HG03060 (cell line): ENCODE results near the gene ATP5MG.

ENCODE experiments used
- ATAC-seq: cut with Tn5 transposase; IDR thresholded peaks from one replicate; pipeline ENCODE4 v1.9.1; 2021; ENCODE audit warnings: low read depth, moderate number of reproducible peaks; ENCODE audit not compliant: unreplicated experiment

Gene ATP5MG

DNA sequence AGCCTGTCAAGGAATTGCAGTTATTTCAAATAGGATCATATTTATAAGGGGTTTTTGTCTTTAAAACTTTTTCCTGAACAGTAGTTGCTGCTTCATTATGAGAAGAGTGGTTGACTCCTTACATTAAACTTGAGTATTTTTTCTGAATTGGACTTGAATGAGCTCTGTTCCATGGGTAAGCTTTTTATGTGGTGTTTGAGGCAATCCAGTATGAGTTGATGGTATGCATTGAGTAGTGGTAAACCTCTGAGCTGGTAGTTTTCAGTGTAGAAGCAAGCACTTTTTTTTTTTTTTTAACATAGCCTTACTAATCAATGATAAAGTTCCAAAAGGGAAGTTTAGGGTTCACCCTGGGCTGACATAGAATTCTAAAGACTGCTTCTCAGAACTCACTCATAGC lies 38.2 kb downstream of the ATP5MG start:
- no peak for ATAC-seq

- ATAC-seq, result no peak
Observed at GRCh38 chr11:118441770-118442275, 40.4 kb downstream of the ATP5MG start.

GRCh38 chr11:118442301-118442700 lies 40.9 kb downstream of the ATP5MG start:
- ATAC-seq, result no peak

DNA sequence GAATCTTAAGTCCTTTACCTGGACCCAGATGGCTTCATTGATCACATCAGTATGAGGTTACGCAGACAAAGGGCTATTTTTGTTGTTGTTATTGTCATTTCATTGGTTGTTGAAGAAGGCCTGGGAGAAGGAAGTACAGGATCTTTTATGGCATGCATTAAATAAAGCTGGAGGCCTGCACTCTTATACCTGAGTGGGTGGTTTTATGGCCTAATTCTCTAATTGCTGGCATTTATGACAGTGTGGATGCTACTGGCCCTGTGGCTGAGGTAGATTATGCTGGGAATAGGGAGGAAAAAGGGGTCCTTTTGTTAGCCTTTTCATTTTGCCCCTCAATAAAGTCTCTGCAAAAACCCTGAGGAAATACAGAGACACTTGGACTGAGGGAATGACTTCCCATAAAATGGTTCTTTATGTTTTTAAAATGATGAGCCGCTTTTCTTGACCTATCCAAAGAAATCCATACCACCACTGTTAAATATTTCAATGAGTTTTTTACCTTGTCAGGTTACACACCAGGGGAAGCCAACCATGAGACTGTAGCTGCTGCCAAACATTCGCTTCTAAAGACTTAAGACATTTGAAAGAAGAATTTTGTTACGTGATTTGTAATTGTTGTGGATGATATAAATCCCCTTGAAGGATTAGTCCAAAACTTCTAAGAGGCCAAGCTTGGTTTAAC lies 41.6 kb downstream of the ATP5MG start:
- no peak for ATAC-seq

DNA sequence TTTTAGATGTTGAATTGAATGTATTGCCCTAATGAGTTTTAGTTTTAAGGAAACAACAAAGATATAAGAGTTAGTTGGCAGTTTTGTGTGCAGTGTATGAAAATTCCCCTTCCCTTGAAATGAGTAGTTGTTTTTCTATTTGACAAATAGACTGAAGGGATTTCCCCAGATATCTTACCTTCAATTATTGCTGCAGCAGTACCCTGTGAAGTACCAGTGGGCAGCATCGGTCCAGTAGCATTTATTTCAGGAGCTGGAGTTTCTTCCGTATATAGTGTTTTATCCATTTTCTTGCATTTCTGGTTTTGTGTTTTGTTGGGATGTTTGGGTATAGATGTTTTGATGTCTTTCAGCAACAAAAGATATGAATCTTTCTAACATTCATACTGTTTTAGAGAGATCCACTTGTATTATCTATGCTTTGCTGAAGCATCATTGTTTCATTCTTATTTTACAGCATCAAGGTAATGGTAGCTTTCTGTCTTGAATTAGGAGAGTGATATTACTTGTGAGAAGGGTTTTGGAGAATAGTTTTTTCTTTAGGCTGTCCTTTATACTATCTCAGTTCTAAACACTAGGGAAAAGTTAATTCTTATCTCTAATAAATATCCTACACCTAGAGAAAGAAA lies 42.3 kb downstream of the ATP5MG start:
- ATAC-seq, result no peak

DNA sequence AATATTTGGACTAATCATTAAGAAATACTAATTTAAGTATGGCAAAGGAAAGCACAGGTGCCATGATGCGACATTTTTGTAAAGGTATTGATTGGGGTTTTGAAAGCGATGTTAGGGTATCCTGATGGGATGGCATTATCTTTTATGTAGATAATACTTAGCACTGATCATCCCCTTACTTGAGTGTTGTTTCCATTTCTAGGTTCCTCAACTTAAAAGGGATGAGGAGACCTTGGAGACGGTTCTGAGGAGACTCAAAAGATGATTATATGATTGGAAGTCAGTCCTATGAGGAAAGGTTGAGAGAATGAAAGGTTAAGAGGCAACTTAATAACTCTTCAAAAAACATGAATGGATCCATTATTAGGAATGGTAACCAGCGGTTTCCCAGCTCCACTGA lies 46.0 kb downstream of the ATP5MG start:
- no peak for ATAC-seq

DNA sequence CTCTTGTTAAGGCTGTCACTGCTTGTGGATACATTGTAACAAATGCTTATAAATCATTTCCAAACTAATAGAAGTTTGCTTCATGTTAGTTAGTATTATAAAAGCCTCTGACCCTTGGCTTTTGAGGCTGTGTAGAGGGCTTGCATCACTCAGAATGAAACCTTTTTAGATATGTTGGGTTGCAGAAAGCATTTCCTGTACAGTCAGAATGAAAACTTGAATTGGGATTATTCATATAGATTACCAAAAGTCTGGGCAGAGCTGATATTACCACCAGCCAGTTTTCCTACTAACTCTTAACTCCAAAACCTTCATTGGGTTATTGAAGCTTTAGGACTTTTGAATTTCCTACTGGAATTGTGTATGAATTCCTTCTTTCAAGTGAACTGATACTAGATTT lies 46.9 kb downstream of the ATP5MG start:
- peak; percentile 50 for ATAC-seq

GRCh38 chr11:118449316-118449918 lies 48.0 kb downstream of the ATP5MG start:
- no peak for ATAC-seq

DNA sequence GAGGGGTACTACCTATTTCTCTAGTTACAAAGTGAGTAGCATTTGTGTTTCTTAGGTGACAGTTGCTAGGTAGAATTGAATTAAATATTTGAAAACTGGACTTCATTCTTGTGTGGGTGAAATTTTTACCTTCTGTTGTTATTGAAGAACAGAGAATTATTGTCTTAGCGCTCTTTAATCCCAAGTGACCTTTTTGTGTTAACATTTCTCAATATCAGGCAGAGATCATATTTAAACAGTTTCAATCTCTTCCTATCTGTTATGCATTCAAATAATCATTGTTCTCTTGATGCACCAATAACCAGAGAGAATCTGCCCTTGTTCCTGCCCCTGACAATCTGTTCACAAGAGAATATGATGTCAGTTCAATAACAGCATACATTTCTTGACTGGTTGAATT lies 49.0 kb downstream of the ATP5MG start:
- no peak for ATAC-seq
